ENCODE results near the gene MBP. TPM values are rescaled to one million over a fixed set of nuclear protein-coding genes. Genes with fewer than 3 reads are reported as not detected.

The MBP gene
- total RNA-seq, 1 experiment from 2014 or later, result 47.4 TPM

GRCh38 chr18:77051581-77052296 lies 80.8 kb downstream of the MBP start:
- DNase-seq (no peak), ATAC-seq (no peak)
- intact Hi-C loops (cut with micrococcal nuclease), result no loop called here
- ChIA-PET POLR2A (ENCODE audit: unreplicated experiment) (no interaction called here), CTCF (no interaction called here)
- Histone ChIP-seq H4K20me1 (ENCODE audit: low read length) (no peaks in the 10 kb centered on the region), H3K4me3 (ENCODE audit: low read length) (no peak overlapping the region), H3K4me1 (ENCODE audit: insufficient read depth, low read length) (peaks cover 28% of the 10 kb centered on the region), H3K27ac (ENCODE audit: low read length) (no peak overlapping the region), H3K36me3 (ENCODE audit: low read depth, low read length) (no peaks in the 10 kb centered on the region; the same call in none of the 2 replicates), H3F3A (ENCODE audit: low read length, unreplicated experiment) (peaks cover 8% of the 10 kb centered on the region), H3K79me2 (ENCODE audit: low read length) (peaks cover 21% of the 10 kb centered on the region), H3K9me3 (ENCODE audit: low read length) (no peaks in the 10 kb centered on the region), H3K9ac (ENCODE audit: low read length) (no peak overlapping the region), H3K27me3 (ENCODE audit: low read length) (no peaks in the 10 kb centered on the region), H3K9me2 (replicated peaks; ENCODE audit: low read length) (no peaks in the 10 kb centered on the region), H2AFZ (ENCODE audit: low read length) (no peak overlapping the region), H3K4me2 (ENCODE audit: low read length) (no peak overlapping the region)
- no TSS peak for BruUV-seq (replicated peaks)
- TF ChIP-seq EZH2phosphoT487 (IDR thresholded peaks at IDR 0.05; ENCODE audit: borderline replicate concordance, low read length), result no peak
- TF ChIP-seq EZH2 (IDR thresholded peaks at IDR 0.05; ENCODE audit: low read length, unreplicated experiment), result no peak
- TF ChIP-seq CTCF (conservative IDR thresholded peaks at IDR 0.05; ENCODE audit: low read depth, low read length), result no peak

- Histone ChIP-seq H3K36me3 (ENCODE audit: low read depth, low read length) (no peaks in the 10 kb centered on the region; the same call in none of the 2 replicates), H3K27me3 (ENCODE audit: low read length) (no peaks in the 10 kb centered on the region), H3K79me2 (ENCODE audit: low read length) (peaks cover 16% of the 10 kb centered on the region), H3K4me1 (ENCODE audit: insufficient read depth, low read length) (peaks cover 13% of the 10 kb centered on the region), H3K4me2 (ENCODE audit: low read length) (no peak overlapping the region), H3K9me2 (replicated peaks; ENCODE audit: low read length) (no peaks in the 10 kb centered on the region), H3K4me3 (ENCODE audit: low read length) (no peak overlapping the region), H3K9ac (ENCODE audit: low read length) (no peak overlapping the region), H2AFZ (ENCODE audit: low read length) (no peak overlapping the region), H3K9me3 (ENCODE audit: low read length) (no peaks in the 10 kb centered on the region), H3F3A (ENCODE audit: low read length, unreplicated experiment) (no peaks in the 10 kb centered on the region), H4K20me1 (ENCODE audit: low read length) (no peaks in the 10 kb centered on the region), H3K27ac (ENCODE audit: low read length) (no peak overlapping the region)
- ATAC-seq (no peak), DNase-seq (no peak)
- CTCF ChIA-PET, result no interaction called here
- POLR2A ChIA-PET (ENCODE audit: unreplicated experiment), result no interaction called here
- BruUV-seq (replicated peaks), result no TSS peak
- TF ChIP-seq EZH2 (IDR thresholded peaks at IDR 0.05; ENCODE audit: low read length, unreplicated experiment), result no peak
- TF ChIP-seq CTCF (conservative IDR thresholded peaks at IDR 0.05; ENCODE audit: low read depth, low read length), result no peak
- TF ChIP-seq EZH2phosphoT487 (IDR thresholded peaks at IDR 0.05; ENCODE audit: borderline replicate concordance, low read length), result no peak
- intact Hi-C loops (cut with micrococcal nuclease), result no loop called here
These were observed 82.6 kb downstream of the MBP start for GRCh38 chr18:77049938-77050337.

GRCh38 chr18:77047803-77048419 lies 84.7 kb downstream of the MBP start:
- Histone ChIP-seq H3K9ac (ENCODE audit: low read length) (no peak overlapping the region), H3F3A (ENCODE audit: low read length, unreplicated experiment) (no peaks in the 10 kb centered on the region), H3K9me3 (ENCODE audit: low read length) (no peaks in the 10 kb centered on the region), H3K79me2 (ENCODE audit: low read length) (peaks cover 3% of the 10 kb centered on the region; the same call in 1 of the 2 replicates), H3K27ac (ENCODE audit: low read length) (no peak overlapping the region), H4K20me1 (ENCODE audit: low read length) (no peaks in the 10 kb centered on the region), H3K4me1 (ENCODE audit: insufficient read depth, low read length) (no peaks in the 10 kb centered on the region), H2AFZ (ENCODE audit: low read length) (no peak overlapping the region), H3K36me3 (ENCODE audit: low read depth, low read length) (no peaks in the 10 kb centered on the region; the same call in 1 of the 2 replicates), H3K4me2 (ENCODE audit: low read length) (no peak overlapping the region), H3K9me2 (replicated peaks; ENCODE audit: low read length) (no peaks in the 10 kb centered on the region), H3K4me3 (ENCODE audit: low read length) (no peak overlapping the region), H3K27me3 (ENCODE audit: low read length) (no peaks in the 10 kb centered on the region)
- DNase-seq (no peak), ATAC-seq (no peak)
- BruUV-seq (replicated peaks), result no TSS peak
- intact Hi-C loops (cut with micrococcal nuclease), result no loop called here
- ChIA-PET POLR2A (ENCODE audit: unreplicated experiment) (interaction anchor here (0.6 kb wide), 1 partner anchor 85 kb away, joined by 10 read pairs; the partner anchor contains the start of gene MBP), CTCF (no interaction called here)
- TF ChIP-seq EZH2 (IDR thresholded peaks at IDR 0.05; ENCODE audit: low read length, unreplicated experiment), result no peak
- no peak for TF ChIP-seq EZH2phosphoT487 (IDR thresholded peaks at IDR 0.05; ENCODE audit: borderline replicate concordance, low read length)
- TF ChIP-seq CTCF (conservative IDR thresholded peaks at IDR 0.05; ENCODE audit: low read depth, low read length), result no peak

Data from PC-3 (cell line).